SH-SY5Y (cell line): ENCODE results near the gene NPR2.

Source experiments
- GATA2 ChIP-seq: IDR thresholded peaks from 2 replicates; pipeline ENCODE4 v1.6.1; 2011; ENCODE audit warnings: mild to moderate bottlenecking, low read depth, low read length
- GATA3 ChIP-seq: IDR thresholded peaks from 2 replicates; pipeline ENCODE4 v1.6.1; 2011; ENCODE audit warnings: low read depth, mild to moderate bottlenecking, low read length, moderate library complexity

Gene NPR2

GRCh38 chr9:35757226-35757891 is 34.0 kb upstream of the NPR2 start:
- TF ChIP-seq GATA2 (no peak), GATA3 (no peak)

- TF ChIP-seq GATA2 (no peak), GATA3 (no peak)
Measured at GRCh38 chr9:35757892-35758275, 33.5 kb upstream of the NPR2 start.

- TF ChIP-seq GATA3 = no peak
- no peak for TF ChIP-seq GATA2
Measured at GRCh38 chr9:35758475-35759050, 32.8 kb upstream of the NPR2 start.

- TF ChIP-seq GATA2 = no peak
- TF ChIP-seq GATA3 = no peak
Measured at GRCh38 chr9:35759795-35760194, 31.6 kb upstream of the NPR2 start.

- no peak for TF ChIP-seq GATA3
- TF ChIP-seq GATA2 = no peak
Measured at GRCh38 chr9:35760651-35761050, 30.7 kb upstream of the NPR2 start.

GRCh38 chr9:35763181-35763580 is 28.2 kb upstream of the NPR2 start:
- TF ChIP-seq GATA2 = no peak
- TF ChIP-seq GATA3 = no peak

- no peak for TF ChIP-seq GATA2
- no peak for TF ChIP-seq GATA3
Measured at GRCh38 chr9:35763803-35764202, 27.6 kb upstream of the NPR2 start.

GRCh38 chr9:35766997-35767396 is 24.4 kb upstream of the NPR2 start:
- TF ChIP-seq GATA2 (no peak), GATA3 (no peak)

GRCh38 chr9:35767458-35767857 is 23.9 kb upstream of the NPR2 start:
- TF ChIP-seq GATA2 (no peak), GATA3 (no peak)

- no peak for TF ChIP-seq GATA3
Measured at GRCh38 chr9:35769763-35770162, 21.6 kb upstream of the NPR2 start.

GRCh38 chr9:35771075-35771433 is 20.3 kb upstream of the NPR2 start:
- TF ChIP-seq GATA3 (no peak), GATA2 (no peak)

GRCh38 chr9:35771534-35771933 is 19.9 kb upstream of the NPR2 start:
- TF ChIP-seq GATA2 = peak; percentile 51; the same call in 1 of the 2 replicates
- no peak for TF ChIP-seq GATA3

- TF ChIP-seq GATA2 (no peak), GATA3 (no peak)
Measured at GRCh38 chr9:35771943-35772342, 19.4 kb upstream of the NPR2 start.

GRCh38 chr9:35774907-35775635 is 16.3 kb upstream of the NPR2 start:
- TF ChIP-seq GATA3 (no peak), GATA2 (no peak)

- TF ChIP-seq GATA3 (no peak), GATA2 (no peak)
Measured at GRCh38 chr9:35776018-35776417, 15.4 kb upstream of the NPR2 start.
